Glutamatergic neuron (in vitro differentiated cells): Measurements from ENCODE around the gene SH3D21. TPM values are rescaled to one million over a fixed set of nuclear protein-coding genes. Genes with fewer than 3 reads are reported as not detected.

Source experiments
- DNase-seq: peaks from one replicate; pipeline ENCODE4 v3.0.0; 2022
- H3K27ac Mint-ChIP-seq: one replicate; pipeline ENCODE4 v1.8.0; 2020; ENCODE audit warnings: mild to moderate bottlenecking, mixed read lengths, inconsistent platforms; ENCODE audit not compliant: unreplicated experiment
- H3K27me3 Mint-ChIP-seq: one replicate; pipeline ENCODE4 v1.8.0; 2020; ENCODE audit warnings: mild to moderate bottlenecking, moderate library complexity, mixed read lengths, inconsistent platforms; ENCODE audit not compliant: unreplicated experiment
- H3K36me3 Mint-ChIP-seq: one replicate; pipeline ENCODE4 v1.8.0; 2020; ENCODE audit warnings: mild to moderate bottlenecking, mixed read lengths, inconsistent platforms; ENCODE audit not compliant: unreplicated experiment
- H3K4me1 Mint-ChIP-seq: one replicate; pipeline ENCODE4 v1.8.0; 2020; ENCODE audit warnings: mild to moderate bottlenecking, low read depth, mixed read lengths, inconsistent platforms; ENCODE audit not compliant: unreplicated experiment
- H3K4me3 Mint-ChIP-seq: one replicate; pipeline ENCODE4 v1.8.0; 2020; ENCODE audit warnings: mild to moderate bottlenecking, mixed read lengths, inconsistent platforms; ENCODE audit not compliant: unreplicated experiment
- H3K9me3 Mint-ChIP-seq: one replicate; pipeline ENCODE4 v1.8.0; 2020; ENCODE audit warnings: mild to moderate bottlenecking, moderate library complexity, mixed read lengths, inconsistent platforms; ENCODE audit not compliant: unreplicated experiment
- total RNA-seq: library from RNA; stranded (reverse); fragmentation: NEBNext Ultra II Directional; extraction: Animal tissue kit (Norgen Biotek cat#: 25700); gene quantifications from one replicate; pipeline ENCODE4 v1.2.1, GENCODE V29; 2021; ENCODE audit not compliant: unreplicated experiment
- TF ChIP-seq, protein P1 (sequence below): fragments of 200-600 bp; sonication (generic); IDR thresholded peaks from one replicate; pipeline ENCODE4 v1.5.0; 2021; ENCODE audit not compliant: partially characterized antibody, unreplicated experiment

The SH3D21 gene
- total RNA-seq, 1 donor from 2014 or later: 11.8 TPM

DNA sequence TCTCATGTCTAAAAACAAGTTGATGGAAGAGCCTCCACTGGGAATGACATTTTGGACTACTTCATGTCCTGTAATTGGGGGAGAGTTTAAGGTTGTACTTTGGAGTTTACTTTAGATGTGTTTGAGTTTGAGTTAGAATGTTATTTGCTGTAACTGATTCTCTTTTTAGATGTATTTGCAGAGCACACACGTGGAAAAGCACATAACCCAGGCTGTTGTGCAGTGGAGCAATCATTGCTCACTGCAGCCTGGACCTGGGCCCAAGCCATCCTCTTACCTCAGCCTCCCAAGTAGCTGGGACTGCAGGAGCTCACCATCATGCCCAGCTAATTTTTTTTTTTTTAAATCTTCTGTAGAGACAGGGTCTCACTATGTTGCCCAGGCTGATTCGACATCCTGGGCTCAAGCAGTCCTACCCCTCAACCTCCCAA is 36.7 kb upstream of the SH3D21 start:
- H3K36me3 Mint-ChIP-seq: no peaks in the 10 kb centered on the region
- H3K4me3 Mint-ChIP-seq: no peak overlapping the region
- H3K27ac Mint-ChIP-seq: no peak overlapping the region
- no peaks in the 10 kb centered on the region for H3K9me3 Mint-ChIP-seq
- TF ChIP-seq, protein P1, sequence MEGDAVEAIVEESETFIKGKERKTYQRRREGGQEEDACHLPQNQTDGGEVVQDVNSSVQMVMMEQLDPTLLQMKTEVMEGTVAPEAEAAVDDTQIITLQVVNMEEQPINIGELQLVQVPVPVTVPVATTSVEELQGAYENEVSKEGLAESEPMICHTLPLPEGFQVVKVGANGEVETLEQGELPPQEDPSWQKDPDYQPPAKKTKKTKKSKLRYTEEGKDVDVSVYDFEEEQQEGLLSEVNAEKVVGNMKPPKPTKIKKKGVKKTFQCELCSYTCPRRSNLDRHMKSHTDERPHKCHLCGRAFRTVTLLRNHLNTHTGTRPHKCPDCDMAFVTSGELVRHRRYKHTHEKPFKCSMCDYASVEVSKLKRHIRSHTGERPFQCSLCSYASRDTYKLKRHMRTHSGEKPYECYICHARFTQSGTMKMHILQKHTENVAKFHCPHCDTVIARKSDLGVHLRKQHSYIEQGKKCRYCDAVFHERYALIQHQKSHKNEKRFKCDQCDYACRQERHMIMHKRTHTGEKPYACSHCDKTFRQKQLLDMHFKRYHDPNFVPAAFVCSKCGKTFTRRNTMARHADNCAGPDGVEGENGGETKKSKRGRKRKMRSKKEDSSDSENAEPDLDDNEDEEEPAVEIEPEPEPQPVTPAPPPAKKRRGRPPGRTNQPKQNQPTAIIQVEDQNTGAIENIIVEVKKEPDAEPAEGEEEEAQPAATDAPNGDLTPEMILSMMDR: no peak
- H3K4me1 Mint-ChIP-seq: no peaks in the 10 kb centered on the region
- DNase-seq: no peak
- no peaks in the 10 kb centered on the region for H3K27me3 Mint-ChIP-seq

DNA sequence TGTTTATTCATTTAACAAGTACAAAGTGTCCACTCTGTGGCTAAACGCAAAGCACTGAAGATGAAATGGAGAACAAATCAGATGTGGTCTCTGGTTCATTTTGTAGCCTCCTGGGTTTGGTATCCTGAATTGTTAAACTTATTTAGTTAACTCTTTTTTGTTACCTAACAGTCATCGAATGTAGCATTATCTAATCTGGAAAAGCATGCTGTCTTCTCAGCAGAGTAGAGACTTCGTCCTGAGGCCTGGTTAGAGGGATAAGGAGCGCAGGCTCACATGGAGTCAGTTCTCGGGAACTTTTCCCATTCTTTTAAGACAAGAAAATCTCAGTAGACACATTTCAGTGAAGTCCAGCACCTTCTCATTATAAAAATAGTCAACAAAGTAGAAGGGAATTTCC is 33.1 kb upstream of the SH3D21 start:
- DNase-seq: no peak
- no peaks in the 10 kb centered on the region for H3K27me3 Mint-ChIP-seq
- H3K27ac Mint-ChIP-seq: no peak overlapping the region
- H3K9me3 Mint-ChIP-seq: no peaks in the 10 kb centered on the region
- no peaks in the 10 kb centered on the region for H3K36me3 Mint-ChIP-seq
- TF ChIP-seq, protein P1: no peak
- no peak overlapping the region for H3K4me3 Mint-ChIP-seq
- no peaks in the 10 kb centered on the region for H3K4me1 Mint-ChIP-seq

DNA sequence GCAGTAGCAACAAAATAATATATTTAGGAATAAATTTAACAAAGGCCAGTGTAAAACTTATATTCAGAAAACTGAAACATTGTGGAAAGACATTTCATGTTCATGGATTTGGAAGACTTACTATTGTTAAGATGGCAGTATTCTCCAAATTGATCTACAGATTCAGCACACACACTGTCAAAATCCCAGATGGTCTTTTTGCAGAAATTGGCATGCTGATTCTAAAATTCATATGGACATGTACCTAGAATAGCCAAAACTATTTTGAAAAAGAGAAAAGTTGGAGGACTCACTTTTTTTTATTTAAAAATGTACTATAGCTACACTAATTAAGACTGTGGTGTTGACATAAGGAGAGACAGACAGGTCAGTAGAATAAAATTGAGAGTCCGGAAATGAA is 32.0 kb upstream of the SH3D21 start:
- Mint-ChIP-seq H3K4me3 (no peak overlapping the region), H3K27me3 (no peaks in the 10 kb centered on the region), H3K27ac (no peak overlapping the region), H3K4me1 (no peaks in the 10 kb centered on the region), H3K36me3 (no peaks in the 10 kb centered on the region), H3K9me3 (no peaks in the 10 kb centered on the region)
- no peak for DNase-seq
- TF ChIP-seq, protein P1: no peak

DNA sequence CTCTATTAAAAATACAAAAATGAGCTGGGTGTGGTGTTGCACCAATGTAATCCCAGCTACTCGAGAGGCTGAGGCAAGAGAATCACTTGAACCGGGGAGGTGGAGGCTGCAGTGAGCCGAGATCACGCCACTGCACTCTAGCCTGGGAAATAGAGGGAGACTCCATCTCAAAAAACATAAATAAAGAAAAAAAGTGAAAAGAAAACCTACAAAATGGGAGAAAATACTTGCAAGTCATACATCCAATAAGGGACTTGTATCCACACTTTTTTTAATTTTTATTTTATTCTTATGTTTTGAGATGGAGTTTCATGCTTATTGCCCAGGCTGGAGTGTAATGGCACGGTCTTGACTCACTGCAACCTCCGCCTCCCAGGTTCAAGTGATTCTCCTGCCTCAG is 29.5 kb upstream of the SH3D21 start:
- no peaks in the 10 kb centered on the region for H3K36me3 Mint-ChIP-seq
- H3K4me3 Mint-ChIP-seq: no peak overlapping the region
- no peak for DNase-seq
- H3K27ac Mint-ChIP-seq: no peak overlapping the region
- no peaks in the 10 kb centered on the region for H3K27me3 Mint-ChIP-seq
- H3K9me3 Mint-ChIP-seq: no peaks in the 10 kb centered on the region
- H3K4me1 Mint-ChIP-seq: no peaks in the 10 kb centered on the region
- TF ChIP-seq, protein P1: no peak

DNA sequence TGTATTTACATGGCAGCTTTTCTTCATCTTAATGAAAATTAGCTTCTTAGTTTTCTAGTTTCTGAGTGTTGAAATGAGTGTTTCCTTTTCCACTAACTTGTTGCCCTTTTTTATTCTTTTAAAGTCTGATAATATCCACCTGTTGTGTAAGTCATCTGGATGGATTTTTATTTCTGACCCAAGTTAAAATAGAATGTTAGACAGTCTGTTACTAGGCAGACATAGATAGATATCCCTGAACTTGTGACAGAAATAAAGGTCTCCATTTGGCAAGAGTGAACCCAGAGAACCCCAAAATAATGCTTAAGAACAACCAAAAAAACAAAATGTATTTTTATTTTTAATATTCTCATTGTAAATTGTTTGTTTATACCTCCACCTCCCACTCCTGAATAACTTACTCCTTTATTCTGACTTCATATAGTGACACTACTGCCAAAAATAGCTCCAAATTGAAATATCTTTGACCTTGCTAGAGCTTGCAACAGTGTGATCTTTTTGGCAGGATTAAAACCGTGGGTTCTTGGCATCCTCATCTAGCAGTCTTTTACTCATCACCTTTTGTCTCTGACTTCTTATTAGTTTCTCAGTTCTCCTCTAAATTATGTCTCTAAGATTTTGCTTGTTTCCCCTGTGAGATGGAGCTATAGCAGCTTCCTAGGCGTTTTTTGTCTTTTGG is 26.9 kb upstream of the SH3D21 start:
- TF ChIP-seq, protein P1: no peak
- Mint-ChIP-seq H3K9me3 (peaks cover 2% of the 10 kb centered on the region), H3K27ac (no peak overlapping the region), H3K4me3 (no peak overlapping the region), H3K27me3 (no peaks in the 10 kb centered on the region), H3K36me3 (no peaks in the 10 kb centered on the region), H3K4me1 (no peaks in the 10 kb centered on the region)
- no peak for DNase-seq
